Neuronal stem cell (in vitro differentiated cells): ENCODE measurements around the gene NRXN3.

Experiments
- DNase-seq: peaks from one replicate; pipeline ENCODE4 v3.0.0-alpha.2; 2013; ENCODE audit warnings: low spot score
- H2AFZ ChIP-seq: one replicate; pipeline ENCODE4 v1.6.1; 2013; ENCODE audit warnings: mild to moderate bottlenecking, low read length, inconsistent platforms
- H2AK5ac ChIP-seq: 2 replicates; pipeline ENCODE4 v1.6.1; 2013; ENCODE audit warnings: low read depth, mild to moderate bottlenecking, inconsistent platforms, low read length, moderate library complexity, mixed read lengths
- H2BK120ac ChIP-seq: 2 replicates; pipeline ENCODE4 v1.6.1; 2013; ENCODE audit warnings: low read depth, mild to moderate bottlenecking, inconsistent platforms, low read length, moderate library complexity, mixed read lengths
- H2BK12ac ChIP-seq: one replicate; pipeline ENCODE4 v1.6.1; 2013; ENCODE audit warnings: low read length, inconsistent platforms
- H2BK15ac ChIP-seq: 2 replicates; pipeline ENCODE4 v1.6.1; 2013; ENCODE audit warnings: mild to moderate bottlenecking, low read length, inconsistent platforms, mixed read lengths
- H2BK5ac ChIP-seq: one replicate; pipeline ENCODE4 v1.6.1; 2013; ENCODE audit warnings: inconsistent platforms, mild to moderate bottlenecking, low read length, moderate library complexity
- H3K14ac ChIP-seq: one replicate; pipeline ENCODE4 v1.6.1; 2013; ENCODE audit warnings: low read length, inconsistent platforms
- H3K18ac ChIP-seq: 2 replicates; pipeline ENCODE4 v1.6.1; 2013; ENCODE audit warnings: low read length, inconsistent platforms
- H3K23ac ChIP-seq: 2 replicates; pipeline ENCODE4 v1.6.1; 2013; ENCODE audit warnings: low read depth, mild to moderate bottlenecking, mixed read lengths, low read length, inconsistent platforms; ENCODE audit not compliant: poor library complexity
- H3K27ac ChIP-seq: replicated peaks from 3 replicates; pipeline ENCODE4 v1.5.1; 2013; ENCODE audit warnings: low read length, inconsistent platforms
- H3K27me3 ChIP-seq, 3 experiments: 2 replicates each; pipeline ENCODE4 v1.6.1; 2013; ENCODE audit warnings: low read length in 3 of 3, mild to moderate bottlenecking in 2 of 3, inconsistent platforms in 1 of 3, low read depth in 1 of 3, mixed read lengths in 1 of 3, moderate library complexity in 1 of 3; ENCODE audit not compliant: control insufficient read depth in 3 of 3, insufficient read depth in 3 of 3
- H3K36me3 ChIP-seq, 2 donors: replicated peaks in 1 of 2; 2 replicates each; pipeline ENCODE4 v1.6.1; 2013; ENCODE audit warnings: low read length in 2 of 2; ENCODE audit not compliant: control insufficient read depth in 2 of 2, insufficient read depth in 2 of 2
- H3K4ac ChIP-seq: 2 replicates; pipeline ENCODE4 v1.6.1; 2013; ENCODE audit warnings: inconsistent platforms, mild to moderate bottlenecking, low read length, moderate library complexity
- H3K4me1 ChIP-seq, 2 donors: 1 replicate in 1 of 2; 2 replicates in 1 of 2; pipeline ENCODE4 v1.6.1; 2013; ENCODE audit warnings: low read length in 2 of 2, low read depth in 1 of 2; ENCODE audit not compliant: control insufficient read depth in 2 of 2, insufficient read depth in 1 of 2
- H3K4me2 ChIP-seq: one replicate; pipeline ENCODE4 v1.6.1; 2013; ENCODE audit warnings: mild to moderate bottlenecking, low read length, inconsistent platforms; ENCODE audit not compliant: insufficient read depth, poor library complexity, severe bottlenecking
- H3K4me3 ChIP-seq, 2 donors: 2 replicates each; pipeline ENCODE4 v1.5.1; 2013; ENCODE audit warnings: low read length in 2 of 2, mild to moderate bottlenecking in 2 of 2, inconsistent platforms in 1 of 2, moderate library complexity in 1 of 2
- H3K79me1 ChIP-seq: one replicate; pipeline ENCODE4 v1.6.1; 2013; ENCODE audit warnings: low read depth, mild to moderate bottlenecking, inconsistent platforms, low read length, moderate library complexity
- H3K9ac ChIP-seq: one replicate; pipeline ENCODE4 v1.6.1; 2013; ENCODE audit warnings: mild to moderate bottlenecking, low read depth, low read length, inconsistent platforms; ENCODE audit not compliant: poor library complexity
- H3K9me3 ChIP-seq, 2 donors: replicated peaks in 1 of 2; 2 replicates each; pipeline versions ENCODE3 to v1.6.1; 2013; ENCODE audit warnings: low read length in 2 of 2, mild to moderate bottlenecking in 2 of 2, inconsistent platforms in 1 of 2, low read depth in 1 of 2, mixed read lengths in 1 of 2, moderate library complexity in 1 of 2; ENCODE audit not compliant: control insufficient read depth in 2 of 2, insufficient read depth in 1 of 2
- H4K8ac ChIP-seq: one replicate; pipeline ENCODE4 v1.6.1; 2013; ENCODE audit warnings: low read depth, mild to moderate bottlenecking, inconsistent platforms, low read length, moderate library complexity
- H4K91ac ChIP-seq: one replicate; pipeline ENCODE4 v1.6.1; 2013; ENCODE audit warnings: low read length, low read depth, mild to moderate bottlenecking, inconsistent platforms; ENCODE audit not compliant: poor library complexity
- WGBS, 2 donors: extraction: QIAGEN DNeasy Blood & Tissue Kit; methylation state at CpG; one replicate each; pipeline ENCODE4 v1.1.7; 2013; ENCODE audit warnings: missing lambda C conversion rate in 2 of 2, mixed read lengths in 1 of 2; ENCODE audit not compliant: insufficient read length in 2 of 2, insufficient replicate concordance in 1 of 2; ENCODE audit errors: extremely low coverage in 2 of 2; 5-methylcytosine and 5-hydroxymethylcytosine counted together

Gene NRXN3

DNA sequence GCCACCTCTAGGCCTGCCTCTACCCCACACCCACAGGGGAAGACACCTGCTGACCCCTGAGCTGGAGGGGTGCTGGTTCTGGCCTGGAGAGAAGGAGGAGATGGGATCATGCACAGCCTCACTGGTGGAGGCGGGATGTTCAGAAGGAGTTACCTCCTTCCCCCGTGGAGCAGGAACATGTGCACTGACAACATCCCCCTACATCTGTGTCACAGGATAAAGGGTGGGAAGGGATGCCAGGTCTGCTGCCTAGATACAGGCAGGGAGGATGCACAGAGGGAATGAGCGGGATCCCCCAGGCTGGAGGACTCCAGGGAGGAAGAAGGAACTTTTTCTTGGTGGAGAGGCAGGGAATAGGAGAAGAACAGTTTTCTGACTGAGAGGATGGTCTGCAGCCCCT is 8.8 kb downstream of the NRXN3 start:
- Histone ChIP-seq H3K4me1 (peaks cover 0 to 4% of the 10 kb centered on the region in 2 donors), H3K79me1 (no peaks in the 10 kb centered on the region)
- no CpG with 5 or more reads among the region's 3 CpGs for WGBS, 2 donors

DNA sequence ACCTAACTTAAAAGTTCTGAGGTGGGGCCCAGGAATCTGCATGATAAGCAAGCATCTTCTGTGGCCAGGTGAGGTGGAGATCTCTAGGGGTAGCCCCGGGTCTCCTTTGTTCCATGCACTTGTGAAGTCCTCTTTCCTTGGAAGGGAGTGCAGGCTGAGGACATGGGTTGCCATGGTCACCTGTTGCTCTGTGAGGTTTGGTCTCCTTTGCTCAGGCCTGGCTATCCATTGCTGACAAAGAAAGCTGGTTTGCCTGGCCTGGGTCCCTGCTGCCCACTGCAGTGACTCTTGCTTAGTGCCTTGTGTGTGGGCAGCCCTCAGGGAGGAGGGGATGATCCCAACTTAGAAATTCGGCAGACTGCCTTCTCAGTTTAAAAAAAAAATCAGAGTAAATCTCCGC is 11.1 kb downstream of the NRXN3 start:
- no peak overlapping the region for H4K91ac ChIP-seq
- no peak overlapping the region for H2BK120ac ChIP-seq
- no peak overlapping the region for H2AFZ ChIP-seq
- H3K27me3 ChIP-seq, result peaks cover 0 to 5% (median 0%) of the 10 kb centered on the region in 3 experiments
- H3K27ac ChIP-seq, result no peak overlapping the region
- H4K8ac ChIP-seq, result no peak overlapping the region
- no peaks in the 10 kb centered on the region for H3K9me3 ChIP-seq
- no peak overlapping the region for H2BK5ac ChIP-seq
- no peak overlapping the region for H2AK5ac ChIP-seq
- H3K18ac ChIP-seq, result no peak overlapping the region
- no peak overlapping the region for H3K4me3 ChIP-seq
- H3K23ac ChIP-seq, result no peak overlapping the region
- no peak for DNase-seq
- no peak overlapping the region for H2BK12ac ChIP-seq
- no CpG with 5 or more reads among the region's 3 CpGs for WGBS, 2 donors
- no peak overlapping the region for H2BK15ac ChIP-seq
- no peaks in the 10 kb centered on the region for H3K36me3 ChIP-seq
- no peaks in the 10 kb centered on the region for H3K79me1 ChIP-seq
- H3K4me2 ChIP-seq, result no peak overlapping the region
- no peak overlapping the region for H3K14ac ChIP-seq
- H3K9ac ChIP-seq, result no peak overlapping the region
- no peak overlapping the region for H3K4ac ChIP-seq
- peaks cover 0 to 2% of the 10 kb centered on the region in 2 donors for H3K4me1 ChIP-seq

More for the DNA sequence above, 8.8 kb downstream of the NRXN3 start:
- Histone ChIP-seq H2BK15ac (no peak overlapping the region), H3K36me3 (no peaks in the 10 kb centered on the region), H2BK12ac (no peak overlapping the region), H3K9me3 (peaks cover 0 to 1% of the 10 kb centered on the region in 2 donors), H2AFZ (no peak overlapping the region), H4K91ac (no peak overlapping the region), H3K9ac (no peak overlapping the region), H3K27ac (no peak overlapping the region), H3K27me3 (peaks cover 0 to 3% (median 0%) of the 10 kb centered on the region in 3 experiments), H2BK5ac (no peak overlapping the region), H3K23ac (no peak overlapping the region), H3K4me3 (no peak overlapping the region), H3K14ac (no peak overlapping the region), H4K8ac (no peak overlapping the region), H3K4me2 (no peak overlapping the region), H3K18ac (no peak overlapping the region), H2BK120ac (no peak overlapping the region), H2AK5ac (no peak overlapping the region), H3K4ac (no peak overlapping the region)
- no peak for DNase-seq

DNA sequence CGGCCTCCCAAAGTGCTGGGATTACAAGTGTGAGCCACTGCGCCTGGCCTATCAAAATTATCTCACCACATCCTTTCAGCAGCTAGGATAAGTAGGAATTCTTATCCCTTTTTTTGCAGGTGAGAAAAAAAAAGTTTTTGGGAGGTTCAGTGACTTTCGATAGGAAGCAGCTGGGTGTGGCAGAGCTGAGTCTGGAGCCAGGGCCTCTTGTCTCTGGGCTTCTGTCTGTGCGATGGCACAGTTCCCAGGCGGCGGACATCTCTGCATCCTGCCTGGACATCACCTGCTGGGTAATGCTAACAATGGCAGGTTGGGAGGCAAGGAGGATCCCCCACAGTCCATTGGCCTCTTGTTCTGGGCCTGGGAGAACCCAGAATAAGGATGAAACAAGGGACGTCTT is 12.5 kb downstream of the NRXN3 start:
- Histone ChIP-seq H4K91ac (no peak overlapping the region), H3K14ac (no peak overlapping the region), H3K9me3 (no peaks in the 10 kb centered on the region), H2BK12ac (no peak overlapping the region), H3K4ac (no peak overlapping the region), H3K23ac (no peak overlapping the region), H2BK5ac (no peak overlapping the region), H3K4me3 (no peak overlapping the region), H3K27me3 (peaks cover 0 to 5% (median 0%) of the 10 kb centered on the region in 3 experiments), H3K79me1 (no peaks in the 10 kb centered on the region), H3K4me2 (no peak overlapping the region), H3K4me1 (peaks cover 0 to 2% of the 10 kb centered on the region in 2 donors), H3K36me3 (no peaks in the 10 kb centered on the region), H2BK15ac (no peak overlapping the region), H3K27ac (no peak overlapping the region), H2BK120ac (no peak overlapping the region), H2AK5ac (no peak overlapping the region), H3K9ac (no peak overlapping the region), H3K18ac (no peak overlapping the region), H2AFZ (no peak overlapping the region), H4K8ac (no peak overlapping the region)
- WGBS, 2 donors, result no CpG with 5 or more reads among the region's 7 CpGs
- DNase-seq, result no peak

DNA sequence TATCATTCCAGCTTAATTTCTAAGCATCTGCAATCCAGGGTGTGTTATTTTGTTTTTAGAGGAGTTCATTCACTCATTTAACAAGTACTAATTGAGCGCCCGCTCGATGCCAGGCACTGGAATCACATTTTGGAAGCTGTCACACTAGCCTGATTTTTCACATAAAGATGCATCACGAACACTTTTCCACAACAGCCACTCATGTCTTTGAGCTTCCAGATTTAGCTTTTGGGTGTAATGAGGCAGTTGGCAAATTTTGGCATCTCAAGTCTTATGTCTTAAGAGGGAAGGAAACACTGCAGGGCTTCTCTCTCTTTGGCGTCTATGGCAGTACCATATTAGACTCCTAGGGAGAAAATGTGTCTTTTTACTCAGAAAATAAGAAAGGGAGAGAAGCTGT is 14.0 kb downstream of the NRXN3 start:
- Histone ChIP-seq H2AFZ (no peak overlapping the region), H3K79me1 (no peaks in the 10 kb centered on the region), H3K9ac (no peak overlapping the region), H4K91ac (no peak overlapping the region), H2BK5ac (no peak overlapping the region), H3K36me3 (no peaks in the 10 kb centered on the region), H3K23ac (no peak overlapping the region), H4K8ac (no peak overlapping the region), H3K27me3 (peaks cover 0 to 5% (median 0%) of the 10 kb centered on the region in 3 experiments), H3K9me3 (no peaks in the 10 kb centered on the region), H2AK5ac (no peak overlapping the region), H3K4me2 (no peak overlapping the region), H3K18ac (no peak overlapping the region), H2BK12ac (no peak overlapping the region), H3K4me1 (peaks cover 0 to 2% of the 10 kb centered on the region in 2 donors), H3K27ac (no peak overlapping the region), H2BK15ac (no peak overlapping the region), H3K4me3 (no peak overlapping the region), H2BK120ac (no peak overlapping the region), H3K4ac (no peak overlapping the region), H3K14ac (no peak overlapping the region)
- no peak for DNase-seq
- WGBS, 2 donors, result no CpG with 5 or more reads among the region's 5 CpGs
